Spleen (tissue), 13 donors: ENCODE results near the gene BOLA1. TPM values are rescaled to one million over a fixed set of nuclear protein-coding genes. Genes with fewer than 3 reads are reported as not detected.
"Not testable (repeated sequence)": the region's sequence is repeated elsewhere in the genome, so short reads cannot be mapped to it uniquely, and the experiment has no call there.

Experiments used
- DNase-seq: peaks from one replicate; pipeline ENCODE4 v3.0.0-alpha.2; 2020
- H3K27ac ChIP-seq, 8 donors: fragments of 200-600 bp; sonication (generic) in 7 of 8; 1 replicate in 4 of 8; 2 replicates in 4 of 8; pipeline versions ENCODE4 v1.5.0 to v1.8.0; 2016 to 2021; ENCODE audit warnings: inconsistent platforms in 4 of 8, mild to moderate bottlenecking in 4 of 8, moderate library complexity in 1 of 8
- H3K27me3 ChIP-seq, 7 donors: fragments of 200-600 bp; sonication (generic) in 6 of 7; replicated peaks in 1 of 7; 1 replicate in 4 of 7; 2 replicates in 3 of 7; pipeline versions ENCODE4 v1.5.0 to v1.8.0; 2016 to 2021; ENCODE audit warnings: inconsistent platforms in 3 of 7, mild to moderate bottlenecking in 1 of 7
- H3K36me3 ChIP-seq, 6 donors: fragments of 200-600 bp; sonication (generic) in 5 of 6; 1 replicate in 4 of 6; 2 replicates in 2 of 6; pipeline versions ENCODE4 v1.5.0 to v1.8.0; 2016 to 2021; ENCODE audit warnings: inconsistent platforms in 2 of 6
- H3K4me1 ChIP-seq, 6 donors: fragments of 200-600 bp; sonication (generic) in 5 of 6; 1 replicate in 3 of 6; 2 replicates in 3 of 6; pipeline versions ENCODE4 v1.5.0 to v1.8.0; 2016 to 2021; ENCODE audit warnings: inconsistent platforms in 3 of 6
- H3K4me3 ChIP-seq, 8 donors: fragments of 200-600 bp; sonication (generic) in 7 of 8; 1 replicate in 4 of 8; 2 replicates in 4 of 8; pipeline versions ENCODE4 v1.5.0 to v1.8.0; 2016 to 2021; ENCODE audit warnings: inconsistent platforms in 4 of 8, mild to moderate bottlenecking in 4 of 8, moderate library complexity in 2 of 8
- H3K9me3 ChIP-seq, 8 donors: fragments of 200-600 bp; sonication (generic) in 7 of 8; 1 replicate in 4 of 8; 2 replicates in 4 of 8; pipeline versions ENCODE4 v1.5.0 to v1.8.0; 2016 to 2021; ENCODE audit warnings: inconsistent platforms in 4 of 8
- POLR2A ChIP-seq, 3 donors: fragments of 450-650 bp; IDR thresholded peaks; one replicate each; pipeline ENCODE4 v1.5.1; 2017; ENCODE audit warnings: antibody characterized with exemption in 3 of 3, mild to moderate bottlenecking in 1 of 3
- POLR2AphosphoS5 ChIP-seq, 3 donors: sonication (generic); formaldehyde crosslinking; IDR thresholded peaks; one replicate each; pipeline ENCODE4 v1.5.1; 2017; ENCODE audit warnings: antibody characterized with exemption in 3 of 3
- WGBS, 5 donors: extraction: QIAGEN DNeasy Blood & Tissue Kit in 3 of 5; methylation state at CpG; one replicate each; pipeline versions ENCODE4 v1.1.5 to v1.1.7; 2013 to 2018; 5-methylcytosine and 5-hydroxymethylcytosine counted together
- intact Hi-C: fragments of 100-400 bp; cut with DNase I; formaldehyde crosslinking; loops from one replicate; pipeline ENCODE4 v1.15.0; 2023; ENCODE audit warnings: low total_unique reads
- long read RNA-seq, 2 donors: transcript quantifications; one replicate each; lab custom pipeline, GENCODE V29; 2026
- polyA plus RNA-seq, 3 donors: library from polyadenylated mRNA; stranded (reverse); fragments of 200-250 nt; gene quantifications; one replicate each; pipeline ENCODE4 v1.2.1, GENCODE V29; 2013
- total RNA-seq, 7 donors: library from RNA; depleted of rRNA in 3 of 7; stranded (reverse); fragments of >200 nt in 3 of 7; fragmentation: NEBNext Ultra II Directional in 4 of 7; extraction: Animal tissue kit (Norgen Biotek cat#: 25700) in 4 of 7; gene quantifications; one replicate each; pipeline versions ENCODE4 v1.1.0 to v1.2.1, GENCODE V29; 2016 to 2021
- TF ChIP-seq, protein P1 (sequence below), 11 experiments: fragments of 200-600 bp in 7 of 11; fragments of 450-650 bp in 4 of 11; sonication (generic) in 4 of 11; IDR thresholded peaks in 8 of 11; conservative IDR thresholded peaks in 3 of 11; 1 replicate in 7 of 11; 2 replicates in 4 of 11; pipeline versions ENCODE4 v1.4.0 to v1.8.0; 2016 to 2021; ENCODE audit warnings: antibody characterized with exemption in 11 of 11, inconsistent platforms in 4 of 11, mild to moderate bottlenecking in 1 of 11
- donor health status: healthy with polysubstance abuse.
- donor health status: DM: no; HTN: no; CAD: no; lungs with moderate emphysema.
- donor health status: DM: no; HTN: no; CAD: no.
- donor health status: Bipolar disorder and iron deficiency.
- donor health status: healthy.
- donor health status: DM: no; HTN: no; CAD: no.
- donor health status: DM: yes; HTN: yes; CAD: no.

The BOLA1 gene, protein sequence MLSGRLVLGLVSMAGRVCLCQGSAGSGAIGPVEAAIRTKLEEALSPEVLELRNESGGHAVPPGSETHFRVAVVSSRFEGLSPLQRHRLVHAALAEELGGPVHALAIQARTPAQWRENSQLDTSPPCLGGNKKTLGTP
- total RNA-seq (10 to 100 TPM in 6 of 7 donors, 1 to 10 TPM in 1; 8.3 to 22.6 (median 14.7) TPM), polyA plus RNA-seq (10 to 100 TPM; 27.1 to 34.6 (median 33.9) TPM)
- long read RNA-seq, donor 1, transcript BOLA1-202 (2 exons, 859 nt) = major isoform, 9 of 11 reads
- long read RNA-seq, donor 1, partial matches to known transcripts = 0 of 11 reads
- long read RNA-seq, donor 1, other reads (novel, unspliced or antisense) = 0 of 11 reads
- long read RNA-seq, donor 2, transcript BOLA1-202 (2 exons, 859 nt) = major isoform, 11 of 13 reads
- long read RNA-seq, donor 2, partial matches to known transcripts = 0 of 13 reads
- long read RNA-seq, donor 2, other reads (novel, unspliced or antisense) = 0 of 13 reads

DNA sequence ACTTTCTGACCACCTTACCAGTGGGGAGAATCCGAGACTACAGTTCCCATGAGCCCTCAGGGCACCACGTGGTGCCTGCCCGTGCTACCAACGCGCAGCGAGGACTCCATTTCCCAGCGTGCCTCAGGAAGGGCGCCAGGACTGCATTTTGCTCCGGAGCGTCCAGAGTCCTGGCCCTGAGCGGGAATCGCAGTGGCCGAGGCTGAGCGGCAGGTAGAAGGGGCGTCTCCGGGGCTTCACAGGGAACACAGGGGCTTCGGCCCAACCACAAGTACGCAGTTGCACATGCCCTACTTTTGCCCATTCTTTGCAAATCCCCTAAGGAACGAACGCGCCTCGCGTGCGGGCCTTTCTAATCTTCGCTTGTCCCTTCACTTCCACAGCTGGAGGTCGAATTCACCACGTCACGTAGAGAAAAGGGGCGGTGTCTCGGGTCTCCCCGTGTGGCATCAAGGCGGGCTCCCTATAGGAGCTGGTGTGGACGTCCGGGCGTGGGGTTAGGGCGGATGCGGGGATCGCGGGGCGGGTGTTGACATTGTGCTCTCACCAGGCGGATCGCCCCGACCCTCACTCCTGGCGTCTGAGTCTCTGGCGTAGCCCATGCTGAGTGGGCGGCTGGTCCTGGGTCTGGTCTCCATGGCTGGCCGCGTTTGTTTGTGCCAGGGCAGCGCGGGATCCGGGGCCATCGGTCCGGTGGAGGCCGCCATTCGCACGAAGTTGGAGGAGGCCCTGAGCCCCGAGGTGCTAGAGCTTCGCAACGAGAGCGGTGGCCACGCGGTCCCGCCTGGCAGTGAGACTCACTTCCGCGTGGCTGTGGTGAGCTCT, at the start of gene BOLA1:
Gene BOLA1 (plus strand): TSS at position 109 of the 825 bp plus-strand sequence. CDS start 492 bp downstream, at position 601.
- Histone ChIP-seq H3K27me3 (no peaks in the 10 kb centered on the region), H3K4me1 (peaks cover 5 to 20% (median 10%) of the 10 kb centered on the region in 6 donors), H3K36me3 (peaks cover 0 to 3% (median 0%) of the 10 kb centered on the region in 6 donors), H3K4me3 (peak within 1 kb of the TSS; percentile 47 to 73 (median 60)), H3K27ac (peak within 1 kb of the TSS; percentile 79 to 92 (median 90)), H3K9me3 (no peaks in the 10 kb centered on the region)
- DNase-seq = peak; percentile 98
- TF ChIP-seq POLR2A (IDR thresholded peaks at IDR 0.05) (peak in 1 of 3 donors; percentile 79), POLR2AphosphoS5 (IDR thresholded peaks at IDR 0.05) (peak; percentile 97 to 99 (median 97))
- TF ChIP-seq, protein P1, sequence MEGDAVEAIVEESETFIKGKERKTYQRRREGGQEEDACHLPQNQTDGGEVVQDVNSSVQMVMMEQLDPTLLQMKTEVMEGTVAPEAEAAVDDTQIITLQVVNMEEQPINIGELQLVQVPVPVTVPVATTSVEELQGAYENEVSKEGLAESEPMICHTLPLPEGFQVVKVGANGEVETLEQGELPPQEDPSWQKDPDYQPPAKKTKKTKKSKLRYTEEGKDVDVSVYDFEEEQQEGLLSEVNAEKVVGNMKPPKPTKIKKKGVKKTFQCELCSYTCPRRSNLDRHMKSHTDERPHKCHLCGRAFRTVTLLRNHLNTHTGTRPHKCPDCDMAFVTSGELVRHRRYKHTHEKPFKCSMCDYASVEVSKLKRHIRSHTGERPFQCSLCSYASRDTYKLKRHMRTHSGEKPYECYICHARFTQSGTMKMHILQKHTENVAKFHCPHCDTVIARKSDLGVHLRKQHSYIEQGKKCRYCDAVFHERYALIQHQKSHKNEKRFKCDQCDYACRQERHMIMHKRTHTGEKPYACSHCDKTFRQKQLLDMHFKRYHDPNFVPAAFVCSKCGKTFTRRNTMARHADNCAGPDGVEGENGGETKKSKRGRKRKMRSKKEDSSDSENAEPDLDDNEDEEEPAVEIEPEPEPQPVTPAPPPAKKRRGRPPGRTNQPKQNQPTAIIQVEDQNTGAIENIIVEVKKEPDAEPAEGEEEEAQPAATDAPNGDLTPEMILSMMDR (IDR thresholded peaks at IDR 0.05 in 8 of 11, conservative IDR thresholded peaks at IDR 0.05 in 3 of 11) = peak in 1 of 11 experiments; percentile 19
- intact Hi-C loops = no loop called here
- 8 to 13% (median 9%) methylated on average over 46 to 65 of the region's 65 CpGs for WGBS, 5 donors

- H3K27ac ChIP-seq = peak overlapping the region; percentile 82 to 96 (median 91)
- peaks cover 0 to 24% (median 2%) of the 10 kb centered on the region in 6 donors for H3K36me3 ChIP-seq
- WGBS, 5 donors = 1 to 3% (median 2%) methylated on average over 9 of the region's 9 CpGs
- H3K4me3 ChIP-seq = peak overlapping the region; percentile 23 to 69 (median 40)
- intact Hi-C loops = no loop called here
- TF ChIP-seq POLR2A (IDR thresholded peaks at IDR 0.05) = no peak
- peak; percentile 50 to 76 (median 54) for TF ChIP-seq POLR2AphosphoS5 (IDR thresholded peaks at IDR 0.05)
- TF ChIP-seq, protein P1 (IDR thresholded peaks at IDR 0.05 in 8 of 11, conservative IDR thresholded peaks at IDR 0.05 in 3 of 11) = no peak
- peaks cover 35 to 52% (median 50%) of the 10 kb centered on the region in 6 donors for H3K4me1 ChIP-seq
- no peak for DNase-seq
- H3K27me3 ChIP-seq = no peaks in the 10 kb centered on the region
- no peaks in the 10 kb centered on the region for H3K9me3 ChIP-seq
Measured at GRCh38 chr1:149849947-149850360, 49.4 kb upstream of the BOLA1 start.

DNA sequence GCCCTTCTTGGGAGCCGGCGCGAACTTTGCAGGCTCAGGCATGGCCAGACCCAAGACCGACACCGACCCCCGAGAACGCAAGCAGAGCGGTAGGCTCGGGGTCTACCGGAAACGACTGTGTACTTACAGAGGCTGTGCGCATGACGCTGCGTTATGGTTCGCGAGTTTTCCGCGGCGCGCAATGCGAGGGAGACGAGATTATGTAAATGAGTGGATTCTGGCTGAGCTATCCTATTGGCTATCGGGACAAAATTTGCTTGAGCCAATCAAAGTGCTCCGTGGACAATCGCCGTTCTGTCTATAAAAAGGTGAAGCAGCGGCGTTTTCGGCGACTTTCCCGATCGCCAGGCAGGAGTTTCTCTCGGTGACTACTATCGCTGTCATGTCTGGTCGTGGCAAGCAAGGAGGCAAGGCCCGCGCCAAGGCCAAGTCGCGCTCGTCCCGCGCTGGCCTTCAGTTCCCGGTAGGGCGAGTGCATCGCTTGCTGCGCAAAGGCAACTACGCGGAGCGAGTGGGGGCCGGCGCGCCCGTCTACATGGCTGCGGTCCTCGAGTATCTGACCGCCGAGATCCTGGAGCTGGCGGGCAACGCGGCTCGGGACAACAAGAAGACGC, 48.5 kb upstream of the BOLA1 start:
- H3K27ac ChIP-seq, H3K9me3 ChIP-seq, intact Hi-C loops, H3K27me3 ChIP-seq, H3K4me3 ChIP-seq, DNase-seq: not testable (repeated sequence)
- WGBS, 5 donors = no CpG with 5 or more reads among the region's 62 CpGs
- Histone ChIP-seq H3K4me1 (peaks cover 26 to 43% (median 41%) of the 10 kb centered on the region in 6 donors), H3K36me3 (peaks cover 0 to 17% (median 0%) of the 10 kb centered on the region in 6 donors)

- DNase-seq, H3K27me3 ChIP-seq, intact Hi-C loops, H3K27ac ChIP-seq, H3K4me3 ChIP-seq, H3K9me3 ChIP-seq: not testable (repeated sequence)
- H3K36me3 ChIP-seq = peaks cover 0 to 11% (median 0%) of the 10 kb centered on the region in 6 donors
- WGBS, 5 donors = no CpG with 5 or more reads among the region's 53 CpGs
- H3K4me1 ChIP-seq = peaks cover 24 to 34% (median 32%) of the 10 kb centered on the region in 6 donors
Measured at GRCh38 chr1:149851585-149852213, 47.7 kb upstream of the BOLA1 start.

DNA sequence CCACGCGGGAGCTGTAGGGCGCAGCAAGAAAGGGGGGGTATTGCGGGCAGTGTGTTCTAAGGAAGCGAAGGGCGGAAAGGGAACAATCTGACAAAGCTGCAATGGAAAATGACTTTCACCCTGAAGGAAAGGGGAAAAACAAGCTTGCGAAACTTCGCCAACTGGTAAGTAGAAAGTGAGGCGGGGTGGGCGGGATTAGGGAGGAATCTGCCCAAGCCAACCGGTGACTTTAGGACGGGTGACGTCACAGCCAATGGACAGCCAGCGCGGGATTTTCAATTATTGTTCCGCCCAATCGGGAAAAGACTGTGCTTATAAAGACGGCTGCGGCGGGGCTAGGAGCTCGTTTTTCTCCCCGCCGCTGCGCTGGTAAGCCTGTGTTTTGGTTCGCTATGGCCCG, 47.1 kb upstream of the BOLA1 start:
- H3K9me3 ChIP-seq, DNase-seq, H3K36me3 ChIP-seq, H3K4me3 ChIP-seq, intact Hi-C loops, H3K27ac ChIP-seq, H3K27me3 ChIP-seq: not testable (repeated sequence)
- peaks cover 24 to 28% (median 27%) of the 10 kb centered on the region in 6 donors for H3K4me1 ChIP-seq
- no CpG with 5 or more reads among the region's 26 CpGs for WGBS, 5 donors

DNA sequence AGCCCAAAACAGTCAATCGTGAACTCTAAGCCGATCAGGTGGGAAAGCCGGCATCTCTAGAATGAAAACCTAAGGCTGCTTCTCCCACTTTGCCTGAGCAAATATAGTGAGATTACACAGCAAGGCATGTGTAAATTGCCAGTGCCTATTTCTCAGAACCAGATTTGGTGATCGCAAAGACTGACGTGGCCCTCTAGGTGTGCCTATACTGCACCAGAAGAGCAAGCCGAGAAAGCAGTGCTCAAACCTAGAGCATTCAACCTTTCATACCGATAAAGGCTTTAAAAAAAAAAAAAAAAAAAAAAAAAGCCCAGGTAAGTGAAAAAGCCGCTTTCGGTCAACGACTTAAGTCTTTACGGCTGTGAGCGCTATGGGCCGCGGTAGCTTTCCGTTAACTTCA, 39.1 kb upstream of the BOLA1 start:
- H3K4me1 ChIP-seq, H3K27me3 ChIP-seq, H3K36me3 ChIP-seq, intact Hi-C loops, H3K27ac ChIP-seq, DNase-seq, H3K4me3 ChIP-seq, H3K9me3 ChIP-seq: not testable (repeated sequence)
- no CpG with 5 or more reads among the region's 15 CpGs for WGBS, 5 donors

GRCh38 chr1:149860684-149861496, 38.5 kb upstream of the BOLA1 start:
- H3K36me3 ChIP-seq, H3K4me3 ChIP-seq, H3K27ac ChIP-seq, H3K4me1 ChIP-seq, DNase-seq, H3K27me3 ChIP-seq, intact Hi-C loops, H3K9me3 ChIP-seq: not testable (repeated sequence)
- no CpG with 5 or more reads among the region's 55 CpGs for WGBS, 5 donors
